HEK293 (cell line): ENCODE measurements around the gene RTP5.

ENCODE experiments used
- CTCF ChIA-PET: fragments of 350-600 bp; formaldehyde crosslinking; extraction: SDS; loops from one replicate; lab custom pipeline; 2021; ENCODE audit warnings: antibody characterized with exemption; lab: Yijun Ruan, JAX
- POLR2A ChIA-PET: fragments of 300-600 bp; formaldehyde crosslinking; extraction: SDS; loops from one replicate; lab custom pipeline; 2020; ENCODE audit warnings: antibody characterized with exemption, inconsistent platforms; lab: Yijun Ruan, JAX
- H3K27ac ChIP-seq: fragments of 200-500 bp; sonication (Bioruptor generic); 2 replicates; pipeline ENCODE4 v1.5.1; 2014; ENCODE audit warnings: low read depth, low read length, control low read depth, inconsistent platforms; ENCODE audit errors: extremely low read depth
- H3K36me3 ChIP-seq, 2 experiments: fragments of 200-500 bp in 1 of 2; sonication (Bioruptor generic) in 1 of 2; 1 replicate in 1 of 2; 2 replicates in 1 of 2; pipeline ENCODE4 v1.5.1; 2014 to 2017; ENCODE audit warnings: inconsistent platforms in 2 of 2, low read length in 2 of 2; ENCODE audit not compliant: control insufficient read depth in 2 of 2, insufficient read depth in 1 of 2
- H3K4me1 ChIP-seq: fragments of 200-500 bp; sonication (Bioruptor generic); 2 replicates; pipeline ENCODE4 v1.5.1; 2014; ENCODE audit warnings: mild to moderate bottlenecking, low read length, inconsistent platforms; ENCODE audit not compliant: control insufficient read depth, insufficient read depth
- H3K4me3 ChIP-seq: 2 replicates; pipeline ENCODE4 v1.5.1; 2011; ENCODE audit warnings: low read depth, mild to moderate bottlenecking, control low read depth, low read length, moderate library complexity
- H3K9me3 ChIP-seq: fragments of 200-500 bp; sonication (Bioruptor generic); 2 replicates; pipeline ENCODE4 v1.5.1; 2014; ENCODE audit warnings: low read depth, low read length, inconsistent platforms; ENCODE audit not compliant: control insufficient read depth, insufficient read depth
- GLIS2 ChIP-seq: fragments of 450-650 bp; formaldehyde crosslinking; IDR thresholded peaks from 2 replicates; pipeline ENCODE4 v1.5.1; 2016; ENCODE audit warnings: missing biosample characterization, missing genetic modification characterization
- HIC1 ChIP-seq: fragments of 450-650 bp; formaldehyde crosslinking; IDR thresholded peaks from 2 replicates; pipeline ENCODE4 v1.5.1; 2016; ENCODE audit warnings: missing biosample characterization, missing genetic modification characterization
- KLF8 ChIP-seq: fragments of 450-650 bp; formaldehyde crosslinking; IDR thresholded peaks from 2 replicates; pipeline ENCODE4 v1.5.1; 2016; ENCODE audit warnings: missing biosample characterization, missing genetic modification characterization
- SCRT2 ChIP-seq: fragments of 450-650 bp; formaldehyde crosslinking; IDR thresholded peaks from 2 replicates; pipeline ENCODE4 v1.5.1; 2016; ENCODE audit warnings: missing biosample characterization, missing genetic modification characterization
- ZBTB48 ChIP-seq: fragments of 450-650 bp; formaldehyde crosslinking; IDR thresholded peaks from 2 replicates; pipeline ENCODE4 v1.5.1; 2016; ENCODE audit warnings: missing biosample characterization, missing genetic modification characterization
- ZEB2 ChIP-seq: fragments of 450-650 bp; formaldehyde crosslinking; IDR thresholded peaks from 2 replicates; pipeline ENCODE4 v1.5.1; 2016; ENCODE audit warnings: missing biosample characterization, missing genetic modification characterization
- ZIC2 ChIP-seq: fragments of 450-650 bp; formaldehyde crosslinking; IDR thresholded peaks from 2 replicates; pipeline ENCODE4 v1.5.1; 2016; ENCODE audit warnings: missing biosample characterization, missing genetic modification characterization
- ZNF114 ChIP-seq: fragments of 450-650 bp; formaldehyde crosslinking; IDR thresholded peaks from 2 replicates; pipeline ENCODE4 v1.5.0; 2017; ENCODE audit warnings: missing biosample characterization, missing genetic modification characterization
- ZNF155 ChIP-seq: fragments of 450-650 bp; formaldehyde crosslinking; IDR thresholded peaks from 2 replicates; pipeline ENCODE4 v1.5.1; 2016; ENCODE audit warnings: missing biosample characterization, missing genetic modification characterization
- ZNF311 ChIP-seq: fragments of 450-650 bp; formaldehyde crosslinking; IDR thresholded peaks from 2 replicates; pipeline ENCODE4 v1.5.1; 2017; ENCODE audit warnings: missing biosample characterization, missing genetic modification characterization, borderline replicate concordance
- ZNF426 ChIP-seq: fragments of 450-650 bp; formaldehyde crosslinking; IDR thresholded peaks from 2 replicates; pipeline ENCODE4 v1.5.1; 2017; ENCODE audit warnings: missing biosample characterization, missing genetic modification characterization, mild to moderate bottlenecking, inconsistent platforms, moderate library complexity
- ZNF654 ChIP-seq: fragments of 450-650 bp; formaldehyde crosslinking; IDR thresholded peaks from 2 replicates; pipeline ENCODE4 v1.5.1; 2016; ENCODE audit warnings: low read depth, missing biosample characterization, missing genetic modification characterization
- ZNF704 ChIP-seq: fragments of 450-650 bp; formaldehyde crosslinking; IDR thresholded peaks from 2 replicates; pipeline ENCODE4 v1.5.1; 2016; ENCODE audit warnings: missing biosample characterization, missing genetic modification characterization
- TF ChIP-seq, protein P1 (sequence below): fragments of 450-650 bp; formaldehyde crosslinking; IDR thresholded peaks from 2 replicates; pipeline ENCODE4 v1.5.1; 2016; ENCODE audit warnings: missing biosample characterization, missing genetic modification characterization
- TF ChIP-seq, protein P2 (sequence below): fragments of 450-650 bp; formaldehyde crosslinking; IDR thresholded peaks from 2 replicates; pipeline ENCODE4; 2016; ENCODE audit warnings: missing biosample characterization, missing genetic modification characterization

The RTP5 gene

GRCh38 chr2:241877197-241877685 lies 7.7 kb downstream of the RTP5 start:
- TF ChIP-seq ZIC2 (tag by site-specific recombination) (no peak), GLIS2 (tag by site-specific recombination) (0 out of 2 replicates have a peak, but pooled peaks have one; percentile 10), ZNF114 (tag by site-specific recombination) (no peak)
- no peak overlapping the region for H3K27ac ChIP-seq
- no peak overlapping the region for H3K4me3 ChIP-seq
- ChIA-PET POLR2A (no interaction called here), CTCF (interaction anchor here (0.6 to 1.3 kb wide), 5 partner anchors 158 to 1024 kb away, joined by 3 to 5 read pairs (median 3); no protein-coding TSS in a partner anchor)
- no peaks in the 10 kb centered on the region for H3K36me3 ChIP-seq
- H3K9me3 ChIP-seq: no peaks in the 10 kb centered on the region
- peaks cover 3% of the 10 kb centered on the region; the same call in 1 of the 2 replicates for H3K4me1 ChIP-seq

DNA sequence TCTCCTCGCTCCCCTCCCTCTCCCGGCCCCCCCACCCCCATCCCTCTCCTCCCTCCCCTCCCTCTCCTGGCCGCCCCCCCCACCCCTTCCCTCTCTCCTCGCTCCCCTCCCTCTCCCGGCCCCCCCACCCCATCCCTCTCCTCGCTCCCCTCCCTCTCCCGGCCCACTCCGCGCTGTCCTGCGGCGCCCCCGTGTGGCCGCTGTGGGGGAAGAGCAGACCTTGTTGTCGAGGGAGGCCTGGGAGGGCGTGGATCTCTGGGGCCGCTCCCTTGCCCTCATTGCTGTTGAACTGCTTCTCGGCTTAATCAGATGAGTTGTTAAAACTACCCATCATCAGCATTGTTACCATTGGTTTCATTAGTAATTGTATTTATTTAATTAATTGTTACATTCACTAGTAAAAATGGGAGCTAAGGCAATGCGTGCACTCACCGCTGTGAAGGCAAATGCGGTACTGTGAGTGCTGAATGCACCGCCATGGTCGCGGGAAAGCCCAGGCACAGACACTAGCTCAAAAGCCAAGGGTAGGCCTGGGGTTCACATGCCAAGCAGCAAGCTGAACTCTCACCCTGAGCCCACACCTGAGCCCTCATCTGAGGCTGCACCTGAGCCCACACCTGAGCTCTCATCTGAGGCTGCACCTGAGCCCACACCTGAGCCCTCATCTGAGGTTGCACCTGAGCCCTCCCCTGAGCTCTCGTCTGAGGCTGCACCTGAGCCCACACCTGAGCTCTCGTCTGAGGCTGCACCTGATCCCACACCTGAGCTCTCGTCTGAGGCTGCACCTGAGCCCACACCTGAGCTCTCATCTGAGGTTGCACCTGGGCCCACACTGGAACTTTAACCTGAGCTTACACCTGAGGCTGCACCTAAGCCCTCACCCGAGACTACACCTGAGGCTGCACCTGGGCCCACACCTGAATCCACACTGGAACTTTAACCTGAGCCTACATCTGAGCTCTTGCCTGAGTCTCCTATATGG lies 8.8 kb downstream of the RTP5 start:
- peaks cover 6% of the 10 kb centered on the region; the same call in 1 of the 2 replicates for H3K4me1 ChIP-seq
- H3K27ac ChIP-seq: no peak overlapping the region
- CTCF ChIA-PET: interaction anchor here (0.6 to 1.6 kb wide), 29 partner anchors 9 to 800 kb away, joined by 3 to 19 read pairs (median 4); partner anchors contain the start of genes DTYMK, ING5 and RTP5
- POLR2A ChIA-PET: interaction anchor here (1.0 kb wide), 3 partner anchors 176 to 201 kb away, joined by 3 to 5 read pairs (median 4); partner anchors contain the start of genes DTYMK and ING5
- no peak overlapping the region for H3K4me3 ChIP-seq
- no peaks in the 10 kb centered on the region for H3K36me3 ChIP-seq
- H3K9me3 ChIP-seq: no peaks in the 10 kb centered on the region
- TF ChIP-seq ZEB2 (tag by site-specific recombination): 0 out of 2 replicates have a peak, but pooled peaks have one; percentile 53
- TF ChIP-seq ZIC2 (tag by site-specific recombination): no peak
- TF ChIP-seq ZNF654 (tag by site-specific recombination): peak; percentile 46
- 0 out of 2 replicates have a peak, but pooled peaks have one; percentile 30 for TF ChIP-seq KLF8 (tag by site-specific recombination)
- TF ChIP-seq, protein P1, sequence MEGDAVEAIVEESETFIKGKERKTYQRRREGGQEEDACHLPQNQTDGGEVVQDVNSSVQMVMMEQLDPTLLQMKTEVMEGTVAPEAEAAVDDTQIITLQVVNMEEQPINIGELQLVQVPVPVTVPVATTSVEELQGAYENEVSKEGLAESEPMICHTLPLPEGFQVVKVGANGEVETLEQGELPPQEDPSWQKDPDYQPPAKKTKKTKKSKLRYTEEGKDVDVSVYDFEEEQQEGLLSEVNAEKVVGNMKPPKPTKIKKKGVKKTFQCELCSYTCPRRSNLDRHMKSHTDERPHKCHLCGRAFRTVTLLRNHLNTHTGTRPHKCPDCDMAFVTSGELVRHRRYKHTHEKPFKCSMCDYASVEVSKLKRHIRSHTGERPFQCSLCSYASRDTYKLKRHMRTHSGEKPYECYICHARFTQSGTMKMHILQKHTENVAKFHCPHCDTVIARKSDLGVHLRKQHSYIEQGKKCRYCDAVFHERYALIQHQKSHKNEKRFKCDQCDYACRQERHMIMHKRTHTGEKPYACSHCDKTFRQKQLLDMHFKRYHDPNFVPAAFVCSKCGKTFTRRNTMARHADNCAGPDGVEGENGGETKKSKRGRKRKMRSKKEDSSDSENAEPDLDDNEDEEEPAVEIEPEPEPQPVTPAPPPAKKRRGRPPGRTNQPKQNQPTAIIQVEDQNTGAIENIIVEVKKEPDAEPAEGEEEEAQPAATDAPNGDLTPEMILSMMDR (tag by site-specific recombination): 0 out of 2 replicates have a peak, but pooled peaks have one; percentile 41

DNA sequence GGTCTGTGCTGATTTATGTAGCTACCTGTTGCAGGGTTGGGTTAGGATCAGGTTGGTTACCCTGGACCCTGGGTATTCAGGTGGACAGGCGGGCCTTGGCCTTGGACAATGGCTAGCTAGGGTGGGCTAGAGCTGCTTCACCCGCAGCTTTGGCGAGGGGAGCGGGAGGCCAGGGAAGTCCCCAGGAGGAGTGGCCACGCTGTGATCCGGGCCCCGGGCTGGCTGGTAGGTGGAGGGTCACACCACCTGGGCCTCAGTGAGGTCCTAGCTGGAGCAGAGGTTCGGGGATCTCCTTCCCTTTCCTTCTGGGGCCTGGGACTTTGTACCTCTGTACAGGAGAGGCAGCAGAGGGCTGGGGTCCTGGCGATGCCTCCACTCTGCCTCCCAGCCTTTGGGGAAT lies 9.8 kb downstream of the RTP5 start:
- Histone ChIP-seq H3K9me3 (no peaks in the 10 kb centered on the region), H3K4me3 (no peak overlapping the region), H3K36me3 (no peaks in the 10 kb centered on the region), H3K4me1 (peaks cover 6% of the 10 kb centered on the region; the same call in 1 of the 2 replicates), H3K27ac (no peak overlapping the region)
- peak; percentile 28; the same call in 1 of the 2 replicates for TF ChIP-seq SCRT2 (tag by site-specific recombination)
- TF ChIP-seq, protein P2, sequence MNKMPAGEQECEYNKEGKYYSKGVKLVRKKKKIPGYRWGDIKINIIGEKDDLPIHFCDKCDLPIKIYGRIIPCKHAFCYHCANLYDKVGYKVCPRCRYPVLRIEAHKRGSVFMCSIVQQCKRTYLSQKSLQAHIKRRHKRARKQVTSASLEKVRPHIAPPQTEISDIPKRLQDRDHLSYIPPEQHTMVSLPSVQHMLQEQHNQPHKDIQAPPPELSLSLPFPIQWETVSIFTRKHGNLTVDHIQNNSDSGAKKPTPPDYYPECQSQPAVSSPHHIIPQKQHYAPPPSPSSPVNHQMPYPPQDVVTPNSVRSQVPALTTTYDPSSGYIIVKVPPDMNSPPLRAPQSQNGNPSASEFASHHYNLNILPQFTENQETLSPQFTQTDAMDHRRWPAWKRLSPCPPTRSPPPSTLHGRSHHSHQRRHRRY (tag by site-specific recombination): no peak
- ChIA-PET CTCF (interaction anchor here (0.5 to 1.6 kb wide), 15 partner anchors 11 to 1039 kb away, joined by 3 to 19 read pairs (median 5); partner anchors contain the start of genes ING5 and RTP5), POLR2A (interaction anchor here (1.0 kb wide), 2 partner anchors 193 to 202 kb away, joined by 3 to 4 read pairs; partner anchors contain the start of gene DTYMK)

DNA sequence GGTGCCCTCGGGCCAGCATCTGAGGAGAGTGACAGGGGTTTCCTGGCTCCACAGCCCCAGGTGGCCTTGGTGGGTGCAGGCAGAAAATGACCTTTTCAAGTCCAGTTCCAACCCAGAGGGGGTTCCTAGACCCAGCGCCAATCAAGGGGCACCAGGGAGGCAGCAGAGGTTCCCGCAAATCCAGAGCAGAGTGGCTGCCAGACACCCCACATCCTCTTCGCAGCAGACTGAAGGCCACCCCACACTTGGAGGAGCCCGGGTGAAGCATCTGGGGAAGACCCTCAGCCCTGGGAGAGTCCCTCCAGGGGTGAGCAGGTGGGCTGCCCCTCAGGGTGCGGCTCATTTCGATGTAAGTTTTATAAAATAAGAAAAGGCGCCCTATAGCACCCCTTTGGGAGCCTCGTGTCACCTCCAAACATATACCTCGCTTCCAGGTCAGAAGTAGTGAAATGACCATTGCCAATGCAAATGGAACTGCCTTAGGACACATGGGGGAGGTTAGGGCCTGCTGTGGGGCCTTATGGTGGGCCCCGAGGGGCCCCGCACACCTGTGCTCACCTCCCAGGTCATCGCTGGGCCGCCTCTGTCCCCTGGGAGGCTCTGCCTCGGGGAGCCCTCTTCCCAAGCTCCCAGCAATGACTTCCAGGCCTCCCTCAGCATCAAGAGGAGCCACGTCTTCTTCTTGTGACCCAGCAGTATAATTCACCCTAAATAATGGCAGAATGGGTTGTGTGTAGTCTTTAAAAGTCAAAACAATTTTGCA lies 11.0 kb downstream of the RTP5 start:
- Histone ChIP-seq H3K4me1 (peaks cover 6% of the 10 kb centered on the region; the same call in 1 of the 2 replicates), H3K36me3 (no peaks in the 10 kb centered on the region), H3K27ac (no peak overlapping the region), H3K4me3 (no peak overlapping the region), H3K9me3 (no peaks in the 10 kb centered on the region)
- CTCF ChIA-PET: interaction anchor here (0.5 to 1.4 kb wide), 4 partner anchors 12 to 1031 kb away, joined by 3 to 4 read pairs (median 3); no protein-coding TSS in a partner anchor
- POLR2A ChIA-PET: no interaction called here
- no peak for TF ChIP-seq ZNF704
- TF ChIP-seq HIC1: no peak
- TF ChIP-seq ZNF155 (tag by site-specific recombination): no peak
- TF ChIP-seq ZBTB48: no peak
- TF ChIP-seq ZNF311 (tag by site-specific recombination): no peak
- TF ChIP-seq ZNF426 (tag by site-specific recombination): no peak
